GM18498 (cell line): Measurements from ENCODE around the gene PRCD.
"Not testable (repeated sequence)": the region's sequence is repeated elsewhere in the genome, so short reads cannot be mapped to it uniquely, and the experiment has no call there.

Source experiments
- ATAC-seq: cut with Tn5 transposase; IDR thresholded peaks from one replicate; pipeline ENCODE4 v1.9.1; 2021; ENCODE audit warnings: mild to moderate bottlenecking, moderate library complexity; ENCODE audit not compliant: unreplicated experiment

Gene PRCD

GRCh38 chr17:76502341-76503211 is 37.3 kb upstream of the PRCD start:
- ATAC-seq: no peak

GRCh38 chr17:76504117-76504516 is 35.7 kb upstream of the PRCD start:
- no peak for ATAC-seq

- no peak for ATAC-seq
Observed at GRCh38 chr17:76506408-76507345, 33.2 kb upstream of the PRCD start.

GRCh38 chr17:76508472-76509063 is 31.3 kb upstream of the PRCD start:
- not testable (repeated sequence) for ATAC-seq

GRCh38 chr17:76510831-76511244 is 29.0 kb upstream of the PRCD start:
- no peak for ATAC-seq

GRCh38 chr17:76511668-76512365 is 28.0 kb upstream of the PRCD start:
- no peak for ATAC-seq

GRCh38 chr17:76512366-76513305 is 27.2 kb upstream of the PRCD start:
- no peak for ATAC-seq

- ATAC-seq: no peak
Observed at GRCh38 chr17:76513306-76513692, 26.5 kb upstream of the PRCD start.

GRCh38 chr17:76514355-76514754 is 25.5 kb upstream of the PRCD start:
- ATAC-seq: not testable (repeated sequence)

- peak; percentile 61 for ATAC-seq
Observed at GRCh38 chr17:76515274-76515949, 24.4 kb upstream of the PRCD start.

- ATAC-seq: no peak
Observed at GRCh38 chr17:76517638-76518038, 22.2 kb upstream of the PRCD start.

GRCh38 chr17:76519048-76519966 is 20.5 kb upstream of the PRCD start:
- ATAC-seq: no peak

- ATAC-seq: no peak
Observed at GRCh38 chr17:76521262-76521661, 18.6 kb upstream of the PRCD start.

GRCh38 chr17:76521683-76522082 is 18.2 kb upstream of the PRCD start:
- not testable (repeated sequence) for ATAC-seq

- no peak for ATAC-seq
Observed at GRCh38 chr17:76523084-76524037, 16.5 kb upstream of the PRCD start.

GRCh38 chr17:76524598-76525512 is 15.0 kb upstream of the PRCD start:
- ATAC-seq: no peak
